ENCODE measurements around the gene MIER2.

- TF ChIP-seq, protein P1, sequence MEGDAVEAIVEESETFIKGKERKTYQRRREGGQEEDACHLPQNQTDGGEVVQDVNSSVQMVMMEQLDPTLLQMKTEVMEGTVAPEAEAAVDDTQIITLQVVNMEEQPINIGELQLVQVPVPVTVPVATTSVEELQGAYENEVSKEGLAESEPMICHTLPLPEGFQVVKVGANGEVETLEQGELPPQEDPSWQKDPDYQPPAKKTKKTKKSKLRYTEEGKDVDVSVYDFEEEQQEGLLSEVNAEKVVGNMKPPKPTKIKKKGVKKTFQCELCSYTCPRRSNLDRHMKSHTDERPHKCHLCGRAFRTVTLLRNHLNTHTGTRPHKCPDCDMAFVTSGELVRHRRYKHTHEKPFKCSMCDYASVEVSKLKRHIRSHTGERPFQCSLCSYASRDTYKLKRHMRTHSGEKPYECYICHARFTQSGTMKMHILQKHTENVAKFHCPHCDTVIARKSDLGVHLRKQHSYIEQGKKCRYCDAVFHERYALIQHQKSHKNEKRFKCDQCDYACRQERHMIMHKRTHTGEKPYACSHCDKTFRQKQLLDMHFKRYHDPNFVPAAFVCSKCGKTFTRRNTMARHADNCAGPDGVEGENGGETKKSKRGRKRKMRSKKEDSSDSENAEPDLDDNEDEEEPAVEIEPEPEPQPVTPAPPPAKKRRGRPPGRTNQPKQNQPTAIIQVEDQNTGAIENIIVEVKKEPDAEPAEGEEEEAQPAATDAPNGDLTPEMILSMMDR (IDR thresholded peaks at IDR 0.05; ENCODE audit: low read depth, low read length, missing input control), result no peak
- TF ChIP-seq TAF1 (conservative IDR thresholded peaks at IDR 0.05) (no peak), FOXA1 (IDR thresholded peaks at IDR 0.05) (no peak), ZBTB33 (IDR thresholded peaks at IDR 0.05) (no peak), YY1 (IDR thresholded peaks at IDR 0.05) (no peak), HNF4A (conservative IDR thresholded peaks at IDR 0.05) (no peak)
- TF ChIP-seq, protein P2, sequence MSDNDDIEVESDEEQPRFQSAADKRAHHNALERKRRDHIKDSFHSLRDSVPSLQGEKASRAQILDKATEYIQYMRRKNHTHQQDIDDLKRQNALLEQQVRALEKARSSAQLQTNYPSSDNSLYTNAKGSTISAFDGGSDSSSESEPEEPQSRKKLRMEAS (IDR thresholded peaks at IDR 0.05), result no peak
Observed at GRCh38 chr19:291561-292280, 52.9 kb downstream of the MIER2 start.

Data from liver (tissue), 3 donors.